Hepatocyte (in vitro differentiated cells): ENCODE results near the gene TMEM117.

ENCODE experiments used
- EZH2 ChIP-seq: fragments of 200-600 bp; sonication (generic); IDR thresholded peaks from 2 replicates; pipeline ENCODE4 v1.6.1; 2016; ENCODE audit warnings: antibody characterized with exemption, mild to moderate bottlenecking, borderline replicate concordance
- TF ChIP-seq, protein P1 (sequence below): fragments of 200-600 bp; sonication (generic); IDR thresholded peaks from 2 replicates; pipeline ENCODE4 v1.5.1; 2016; ENCODE audit warnings: antibody characterized with exemption, mild to moderate bottlenecking; ENCODE audit not compliant: poor library complexity

DNA sequence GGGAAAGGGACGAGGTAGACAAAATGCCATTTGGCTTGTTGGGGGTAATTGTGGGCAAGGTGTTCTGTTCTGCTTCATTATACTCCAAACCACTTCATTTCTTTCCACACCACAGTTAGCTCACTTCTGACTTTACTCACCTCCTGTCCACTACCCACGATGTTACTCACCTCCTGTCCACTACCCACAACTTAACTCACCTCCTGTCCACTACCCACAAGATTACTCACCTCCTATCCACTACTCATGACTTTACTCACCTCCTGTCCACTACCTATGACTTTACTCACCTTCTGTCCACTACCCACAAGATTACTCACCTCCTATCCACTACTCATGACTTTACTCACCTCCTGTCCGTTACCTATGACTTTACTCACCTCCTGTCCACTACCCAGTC is 19.7 kb upstream of the TMEM117 start:
- TF ChIP-seq, protein P1, sequence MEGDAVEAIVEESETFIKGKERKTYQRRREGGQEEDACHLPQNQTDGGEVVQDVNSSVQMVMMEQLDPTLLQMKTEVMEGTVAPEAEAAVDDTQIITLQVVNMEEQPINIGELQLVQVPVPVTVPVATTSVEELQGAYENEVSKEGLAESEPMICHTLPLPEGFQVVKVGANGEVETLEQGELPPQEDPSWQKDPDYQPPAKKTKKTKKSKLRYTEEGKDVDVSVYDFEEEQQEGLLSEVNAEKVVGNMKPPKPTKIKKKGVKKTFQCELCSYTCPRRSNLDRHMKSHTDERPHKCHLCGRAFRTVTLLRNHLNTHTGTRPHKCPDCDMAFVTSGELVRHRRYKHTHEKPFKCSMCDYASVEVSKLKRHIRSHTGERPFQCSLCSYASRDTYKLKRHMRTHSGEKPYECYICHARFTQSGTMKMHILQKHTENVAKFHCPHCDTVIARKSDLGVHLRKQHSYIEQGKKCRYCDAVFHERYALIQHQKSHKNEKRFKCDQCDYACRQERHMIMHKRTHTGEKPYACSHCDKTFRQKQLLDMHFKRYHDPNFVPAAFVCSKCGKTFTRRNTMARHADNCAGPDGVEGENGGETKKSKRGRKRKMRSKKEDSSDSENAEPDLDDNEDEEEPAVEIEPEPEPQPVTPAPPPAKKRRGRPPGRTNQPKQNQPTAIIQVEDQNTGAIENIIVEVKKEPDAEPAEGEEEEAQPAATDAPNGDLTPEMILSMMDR = no peak
- no peak for TF ChIP-seq EZH2
